IMR-90 (cell line): ENCODE data around the gene STING1. TPM values are rescaled to one million over a fixed set of nuclear protein-coding genes. Genes with fewer than 3 reads are reported as not detected.

Experiments used
- ATAC-seq: fragments of 200-7000 bp; cut with Tn5 transposase; 2 replicates; pipeline ENCODE4 v1.9.1; 2020; ENCODE audit warnings: low read depth, mild to moderate bottlenecking, moderate library complexity
- BruUV-seq: library from RNA; stranded (reverse); fragments of 400-500 nt; replicated peaks from 2 replicates; lab custom pipeline; 2021; lab: Mats Ljungman, UMichigan
- CTCF ChIA-PET: fragments of 300-600 bp; formaldehyde crosslinking; extraction: SDS; loops from one replicate; lab custom pipeline; 2021; ENCODE audit warnings: antibody characterized with exemption; lab: Yijun Ruan, JAX
- POLR2A ChIA-PET: fragments of 300-600 bp; sonication (Branson Sonifier 250); formaldehyde crosslinking; loops from one replicate; lab custom pipeline; 2022; ENCODE audit warnings: antibody characterized with exemption; ENCODE audit not compliant: unreplicated experiment; lab: Charles Lee
- DNase-seq: peaks from one replicate; pipeline ENCODE4 v3.0.0; 2013
- H2AFZ ChIP-seq: replicated peaks from 2 replicates; pipeline ENCODE3; 2013; ENCODE audit warnings: low read length, mild to moderate bottlenecking; ENCODE audit not compliant: poor library complexity
- H2AK5ac ChIP-seq: 2 replicates; pipeline ENCODE4 v1.6.1; 2013; ENCODE audit warnings: low read depth, low read length, inconsistent platforms
- H2AK9ac ChIP-seq: replicated peaks from 2 replicates; pipeline ENCODE3; 2013; ENCODE audit warnings: mild to moderate bottlenecking, low read depth, low read length, moderate library complexity; ENCODE audit not compliant: poor library complexity
- H2BK120ac ChIP-seq: 2 replicates; pipeline ENCODE4 v1.6.1; 2013; ENCODE audit warnings: low read depth, low read length, inconsistent platforms
- H2BK15ac ChIP-seq: 3 replicates; pipeline ENCODE4 v1.6.1; 2013; ENCODE audit warnings: low read depth, low read length, inconsistent platforms
- H2BK20ac ChIP-seq: 2 replicates; pipeline ENCODE4 v1.6.1; 2013; ENCODE audit warnings: low read depth, mild to moderate bottlenecking, inconsistent platforms, low read length, moderate library complexity
- H2BK5ac ChIP-seq: 2 replicates; pipeline ENCODE4 v1.6.1; 2013; ENCODE audit warnings: mild to moderate bottlenecking, low read depth, low read length, inconsistent platforms; ENCODE audit not compliant: poor library complexity, severe bottlenecking
- H3K14ac ChIP-seq: replicated peaks from 2 replicates; pipeline ENCODE4 v1.6.1; 2013; ENCODE audit warnings: low read depth, low read length, inconsistent platforms
- H3K18ac ChIP-seq: 2 replicates; pipeline ENCODE4 v1.6.1; 2013; ENCODE audit warnings: low read depth, low read length, control low read depth
- H3K23ac ChIP-seq: 2 replicates; pipeline ENCODE4 v1.6.1; 2013; ENCODE audit warnings: low read depth, low read length, inconsistent platforms
- H3K27ac ChIP-seq: 2 replicates; pipeline ENCODE4 v1.5.1; 2013; ENCODE audit warnings: mild to moderate bottlenecking, control low read depth, low read length; ENCODE audit not compliant: insufficient read depth
- H3K27me3 ChIP-seq: 2 replicates; pipeline ENCODE4 v1.6.1; 2013; ENCODE audit warnings: low read length; ENCODE audit not compliant: control insufficient read depth, insufficient read depth
- H3K36me3 ChIP-seq: 2 replicates; pipeline ENCODE4 v1.6.1; 2013; ENCODE audit warnings: low read length, mixed read lengths; ENCODE audit not compliant: control insufficient read depth, insufficient read depth
- H3K4ac ChIP-seq: 2 replicates; pipeline ENCODE4 v1.6.1; 2013; ENCODE audit warnings: low read depth, low read length, inconsistent platforms
- H3K4me1 ChIP-seq: 2 replicates; pipeline ENCODE4 v1.6.1; 2013; ENCODE audit warnings: low read length, mixed read lengths; ENCODE audit not compliant: control insufficient read depth, insufficient read depth
- H3K4me2 ChIP-seq: 2 replicates; pipeline ENCODE4 v1.6.1; 2013; ENCODE audit warnings: low read depth, mild to moderate bottlenecking, control low read depth, low read length, moderate library complexity
- H3K4me3 ChIP-seq: 2 replicates; pipeline ENCODE4 v1.5.1; 2013; ENCODE audit warnings: low read depth, mild to moderate bottlenecking, control low read depth, low read length, moderate library complexity; ENCODE audit not compliant: insufficient read depth
- H3K56ac ChIP-seq: 2 replicates; pipeline ENCODE4 v1.6.1; 2013; ENCODE audit warnings: low read length, inconsistent platforms; ENCODE audit not compliant: insufficient read depth; ENCODE audit errors: extremely low read depth
- H3K79me1 ChIP-seq, 2 experiments: 2 replicates each; pipeline ENCODE4 v1.6.1; 2013; ENCODE audit warnings: low read length in 2 of 2, inconsistent platforms in 1 of 2, low read depth in 1 of 2
- H3K9ac ChIP-seq: 2 replicates; pipeline ENCODE4 v1.6.1; 2013; ENCODE audit warnings: low read depth, low read length, control low read depth
- H3K9me1 ChIP-seq: 2 replicates; pipeline ENCODE4 v1.6.1; 2013; ENCODE audit warnings: low read length, inconsistent platforms; ENCODE audit not compliant: insufficient read depth
- H3K9me3 ChIP-seq: 2 replicates; pipeline ENCODE4 v1.6.1; 2013; ENCODE audit warnings: low read length; ENCODE audit not compliant: control insufficient read depth, insufficient read depth
- H4K20me1 ChIP-seq: 2 replicates; pipeline ENCODE4 v1.6.1; 2013; ENCODE audit warnings: low read length, inconsistent platforms; ENCODE audit not compliant: insufficient read depth
- H4K5ac ChIP-seq: 2 replicates; pipeline ENCODE4 v1.6.1; 2013; ENCODE audit warnings: mild to moderate bottlenecking, low read depth, low read length, control low read depth
- H4K8ac ChIP-seq, 2 experiments: 2 replicates each; pipeline ENCODE4 v1.6.1; 2013; ENCODE audit warnings: low read depth in 2 of 2, low read length in 2 of 2, control low read depth in 1 of 2, inconsistent platforms in 1 of 2
- H4K91ac ChIP-seq: 2 replicates; pipeline ENCODE4 v1.6.1; 2013; ENCODE audit warnings: low read depth, low read length, inconsistent platforms; ENCODE audit not compliant: insufficient read depth
- BHLHE40 ChIP-seq: fragments of 150-350 bp; IDR thresholded peaks from 2 replicates; pipeline ENCODE4 v1.6.1; 2016; ENCODE audit warnings: mild to moderate bottlenecking, low read depth, low read length
- CEBPB ChIP-seq: IDR thresholded peaks from 2 replicates; pipeline ENCODE4 v1.6.1; 2012; ENCODE audit warnings: low read depth, low read length, improper control_type of control experiment
- CHD1 ChIP-seq: IDR thresholded peaks from 2 replicates; pipeline ENCODE4 v1.6.1; 2012; ENCODE audit warnings: low read depth, low read length, improper control_type of control experiment
- CTCF ChIP-seq: conservative IDR thresholded peaks from 2 replicates; pipeline ENCODE4 v1.5.1; 2012; ENCODE audit warnings: mild to moderate bottlenecking, low read depth, low read length, improper control_type of control experiment
- ELK1 ChIP-seq: fragments of 150-350 bp; IDR thresholded peaks from 2 replicates; pipeline ENCODE4 v1.6.1; 2016; ENCODE audit warnings: low read depth, mild to moderate bottlenecking, low read length, moderate library complexity, borderline replicate concordance
- FOS ChIP-seq: fragments of 150-350 bp; IDR thresholded peaks from 2 replicates; pipeline ENCODE4 v1.6.1; 2016; ENCODE audit warnings: low read depth, low read length
- MAFK ChIP-seq: IDR thresholded peaks from 2 replicates; pipeline ENCODE4 v1.6.1; 2012; ENCODE audit warnings: low read depth, low read length, improper control_type of control experiment
- MAZ ChIP-seq: IDR thresholded peaks from 2 replicates; pipeline ENCODE4 v1.6.1; 2012; ENCODE audit warnings: low read depth, mild to moderate bottlenecking, low read length, improper control_type of control experiment, moderate library complexity, borderline replicate concordance
- MXI1 ChIP-seq: IDR thresholded peaks from 2 replicates; pipeline ENCODE4 v1.6.1; 2012; ENCODE audit warnings: low read depth, mild to moderate bottlenecking, low read length, moderate library complexity, borderline replicate concordance
- NFE2L2 ChIP-seq: fragments of 150-350 bp; IDR thresholded peaks from 2 replicates; pipeline ENCODE4 v1.6.1; 2016; ENCODE audit warnings: low read depth, mild to moderate bottlenecking, low read length
- POLR2A ChIP-seq: IDR thresholded peaks from 2 replicates; pipeline ENCODE4 v1.6.1; 2012; ENCODE audit warnings: mild to moderate bottlenecking, low read depth, low read length
- RAD21 ChIP-seq: IDR thresholded peaks from 2 replicates; pipeline ENCODE4 v1.6.1; 2012; ENCODE audit warnings: low read length, improper control_type of control experiment
- RCOR1 ChIP-seq: IDR thresholded peaks from 2 replicates; pipeline ENCODE4 v1.6.1; 2012; ENCODE audit warnings: mild to moderate bottlenecking, low read length, improper control_type of control experiment; ENCODE audit not compliant: insufficient replicate concordance
- RFX5 ChIP-seq: IDR thresholded peaks from 2 replicates; pipeline ENCODE4 v1.8.0; 2012; ENCODE audit warnings: low read depth, mild to moderate bottlenecking, low read length, moderate library complexity
- SMC3 ChIP-seq: fragments of 150-350 bp; IDR thresholded peaks from 2 replicates; pipeline ENCODE4 v1.6.1; 2016; ENCODE audit warnings: low read depth, mild to moderate bottlenecking, antibody characterized with exemption, low read length, moderate library complexity
- USF2 ChIP-seq: fragments of 150-350 bp; IDR thresholded peaks from 2 replicates; pipeline ENCODE4 v1.6.1; 2017; ENCODE audit warnings: mild to moderate bottlenecking, antibody characterized with exemption, low read length, low read depth
- WGBS, 2 experiments: methylation state at CpG; one replicate each; pipeline versions ENCODE4 v1.1.5 to v1.1.7; 2013; ENCODE audit warnings: missing lambda C conversion rate in 2 of 2; ENCODE audit not compliant: insufficient read length in 1 of 2; ENCODE audit errors: extremely low coverage in 2 of 2; 5-methylcytosine and 5-hydroxymethylcytosine counted together
- dilution Hi-C: fragments of 300-500 bp; cut with HindIII; formaldehyde crosslinking; loops from one replicate; pipeline ENCODE4 v1.14.3; 2018; ENCODE audit warnings: low sequenced_read_pairs; ENCODE audit not compliant: unreplicated experiment
- in situ Hi-C: fragments of 300-500 bp; cut with MboI; formaldehyde crosslinking; loops from 3 replicates; pipeline ENCODE4 v1.14.3; 2019; ENCODE audit warnings: low sequenced_read_pairs, inconsistent platforms, mixed read lengths
- intact Hi-C: fragments of 100-400 bp; cut with micrococcal nuclease; formaldehyde crosslinking; loops from 2 replicates; pipeline ENCODE4 v1.10.0; 2022
- polyA plus RNA-seq, 3 experiments: library from polyadenylated mRNA; depleted of rRNA; stranded (reverse); fragments of >200 nt; gene quantifications; 2 replicates each; pipeline ENCODE4 v1.2.3, GENCODE V29; 2012; ENCODE audit warnings: low replicate concordance in 1 of 3
- total RNA-seq: library from RNA; depleted of rRNA; stranded (reverse); fragments of >200 nt; gene quantifications from 2 replicates; pipeline ENCODE4 v1.2.3, GENCODE V29; 2012

The STING1 gene
- total and polyA plus RNA-seq, 2 of the 4 experiments (the other 2 are of a cell fraction) = 18.6 to 63.5 TPM

GRCh38 chr5:139456776-139457175 is 25.8 kb downstream of the STING1 start:
- no peak overlapping the region for H2AK5ac ChIP-seq
- no peak overlapping the region for H3K23ac ChIP-seq
- ATAC-seq (no peak), DNase-seq (no peak)
- peaks cover 12% of the 10 kb centered on the region for H3K4me1 ChIP-seq
- no peak overlapping the region for H3K4me2 ChIP-seq
- no peak overlapping the region for H3K4ac ChIP-seq
- H4K91ac ChIP-seq = no peak overlapping the region
- dilution Hi-C loops = no loop called here
- H4K20me1 ChIP-seq = no peaks in the 10 kb centered on the region
- ChIA-PET POLR2A (no interaction called here), CTCF (no interaction called here)
- no peaks in the 10 kb centered on the region; a peak in 1 of 4 replicates for H3K79me1 ChIP-seq
- no peaks in the 10 kb centered on the region for H3K27me3 ChIP-seq
- in situ Hi-C loops = no loop called here
- H4K8ac ChIP-seq = no peak overlapping the region
- H3K9me3 ChIP-seq = no peaks in the 10 kb centered on the region
- no peak overlapping the region for H2BK15ac ChIP-seq
- no peak overlapping the region for H3K4me3 ChIP-seq
- H4K5ac ChIP-seq = no peak overlapping the region
- H3K14ac ChIP-seq = no peak overlapping the region
- intact Hi-C loops = no loop called here
- no peak overlapping the region for H2BK5ac ChIP-seq
- H3K9me1 ChIP-seq = peaks cover 38% of the 10 kb centered on the region
- H3K9ac ChIP-seq = no peak overlapping the region
- H2AFZ ChIP-seq = no peak overlapping the region
- no TSS peak for BruUV-seq
- H2AK9ac ChIP-seq = peak overlapping the region; percentile 16
- 96% methylated on average over 9 of the region's 12 CpGs; no CpG with 5 or more reads in 1 of the 2 experiments for WGBS, 2 experiments
- TF ChIP-seq USF2 (no peak), RCOR1 (no peak), CEBPB (no peak), MAFK (no peak), ELK1 (no peak), MAZ (no peak), MXI1 (no peak), BHLHE40 (no peak), SMC3 (no peak), POLR2A (no peak), RAD21 (no peak), CHD1 (no peak), FOS (no peak), CTCF (no peak), RFX5 (no peak), NFE2L2 (no peak)
- no peaks in the 10 kb centered on the region for H3K36me3 ChIP-seq
- H3K56ac ChIP-seq = no peak overlapping the region
- no peak overlapping the region for H3K27ac ChIP-seq
- H2BK20ac ChIP-seq = no peak overlapping the region
- no peak overlapping the region for H3K18ac ChIP-seq
- H2BK120ac ChIP-seq = no peak overlapping the region
